Measurements from ENCODE around the gene ENTPD6. TPM values are rescaled to one million over a fixed set of nuclear protein-coding genes. Genes with fewer than 3 reads are reported as not detected.

The ENTPD6 gene
- total RNA-seq, 2 experiments from 2014 or later, result 39.4 to 42.8 TPM

DNA sequence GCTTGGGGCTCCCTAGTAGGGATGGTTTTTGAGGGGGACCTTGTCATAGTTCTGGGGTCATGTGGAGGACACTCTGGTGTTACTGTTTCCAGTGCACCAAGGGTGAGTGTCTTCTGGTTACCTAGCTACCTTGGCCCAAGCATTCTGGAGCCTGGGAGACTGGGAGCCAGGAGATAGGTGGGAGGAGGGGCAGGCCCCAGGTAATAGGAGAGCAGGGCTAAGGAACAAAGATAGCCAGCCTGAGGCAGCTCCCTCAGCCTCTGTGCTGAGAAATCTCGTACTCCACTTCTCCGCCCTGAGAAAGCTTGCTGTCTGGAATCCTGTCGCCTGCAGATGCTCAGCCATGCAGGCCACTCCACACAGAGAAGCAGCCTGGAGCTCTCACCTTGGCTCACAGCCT, 8.3 kb upstream of the ENTPD6 start:
- ChIA-PET CTCF (interaction anchor here (0.6 kb wide), 1 partner anchor 11 kb away, joined by 3 read pairs; no protein-coding TSS in a partner anchor), POLR2A (interaction anchor here (1.2 kb wide), 1 partner anchor 7 kb away, joined by 3 read pairs; no protein-coding TSS in a partner anchor)
- intact Hi-C loops (cut with micrococcal nuclease), result no loop called here
- Mint-ChIP-seq H3K4me1 (ENCODE audit: low read depth) (no peaks in the 10 kb centered on the region), H3K4me3 (no peak overlapping the region), H3K27ac (no peak overlapping the region), H3K27me3 (peaks cover 10% of the 10 kb centered on the region), H3K36me3 (ENCODE audit: low read depth) (peaks cover 9% of the 10 kb centered on the region), H3K9me3 (peaks cover 10% of the 10 kb centered on the region)
- ATAC-seq (no peak), DNase-seq (no peak)
- TF ChIP-seq, protein P1, sequence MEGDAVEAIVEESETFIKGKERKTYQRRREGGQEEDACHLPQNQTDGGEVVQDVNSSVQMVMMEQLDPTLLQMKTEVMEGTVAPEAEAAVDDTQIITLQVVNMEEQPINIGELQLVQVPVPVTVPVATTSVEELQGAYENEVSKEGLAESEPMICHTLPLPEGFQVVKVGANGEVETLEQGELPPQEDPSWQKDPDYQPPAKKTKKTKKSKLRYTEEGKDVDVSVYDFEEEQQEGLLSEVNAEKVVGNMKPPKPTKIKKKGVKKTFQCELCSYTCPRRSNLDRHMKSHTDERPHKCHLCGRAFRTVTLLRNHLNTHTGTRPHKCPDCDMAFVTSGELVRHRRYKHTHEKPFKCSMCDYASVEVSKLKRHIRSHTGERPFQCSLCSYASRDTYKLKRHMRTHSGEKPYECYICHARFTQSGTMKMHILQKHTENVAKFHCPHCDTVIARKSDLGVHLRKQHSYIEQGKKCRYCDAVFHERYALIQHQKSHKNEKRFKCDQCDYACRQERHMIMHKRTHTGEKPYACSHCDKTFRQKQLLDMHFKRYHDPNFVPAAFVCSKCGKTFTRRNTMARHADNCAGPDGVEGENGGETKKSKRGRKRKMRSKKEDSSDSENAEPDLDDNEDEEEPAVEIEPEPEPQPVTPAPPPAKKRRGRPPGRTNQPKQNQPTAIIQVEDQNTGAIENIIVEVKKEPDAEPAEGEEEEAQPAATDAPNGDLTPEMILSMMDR (IDR thresholded peaks at IDR 0.05), result no peak

DNA sequence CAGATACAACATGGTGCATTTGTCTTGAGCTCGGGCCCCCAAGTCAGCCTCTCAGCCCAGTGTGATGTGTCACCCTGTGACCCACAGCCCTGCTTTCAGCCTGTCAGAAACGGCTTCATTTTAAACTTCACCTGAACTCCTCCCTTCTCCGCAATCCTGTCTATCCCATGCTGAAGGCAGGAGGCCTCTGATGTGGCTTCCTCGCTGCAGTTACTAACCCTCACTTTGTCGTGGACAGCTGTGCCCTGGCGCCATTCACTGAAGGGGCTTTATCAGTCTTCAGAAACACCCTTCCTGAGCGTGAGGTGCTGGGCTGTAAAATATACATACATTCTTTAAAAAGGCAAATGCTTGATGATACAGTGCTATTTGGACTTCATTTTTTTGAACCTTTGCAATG, 7.9 kb upstream of the ENTPD6 start:
- ChIA-PET CTCF (interaction anchor here (0.6 kb wide), 1 partner anchor 12 kb away, joined by 3 read pairs; no protein-coding TSS in a partner anchor), POLR2A (interaction anchor here (0.8 kb wide), 1 partner anchor 192 kb away, joined by 3 read pairs; no protein-coding TSS in a partner anchor)

DNA sequence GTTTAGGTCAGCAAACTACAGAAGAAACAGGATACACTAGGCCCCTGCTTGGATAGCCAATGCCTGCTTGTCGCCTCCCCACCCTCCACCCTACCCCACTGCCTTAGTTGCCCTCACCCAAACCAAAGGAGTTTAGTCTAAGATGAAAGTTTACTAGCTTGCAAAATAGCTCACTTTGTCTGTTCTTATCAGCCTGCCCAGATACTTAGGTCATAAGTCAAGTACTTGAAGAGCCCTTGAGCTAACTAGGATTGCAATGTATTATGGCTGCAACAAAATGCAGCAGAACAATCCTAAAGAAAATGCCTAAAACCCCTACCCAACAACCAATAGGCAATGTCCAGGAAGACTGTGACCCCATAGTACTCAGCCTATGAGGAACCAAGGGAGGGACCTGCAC, 7.3 kb upstream of the ENTPD6 start:
- Mint-ChIP-seq H3K27ac (no peak overlapping the region), H3K27me3 (peaks cover 10% of the 10 kb centered on the region), H3K36me3 (ENCODE audit: low read depth) (peaks cover 9% of the 10 kb centered on the region), H3K4me3 (no peak overlapping the region), H3K9me3 (peaks cover 10% of the 10 kb centered on the region), H3K4me1 (ENCODE audit: low read depth) (no peaks in the 10 kb centered on the region)
- ChIA-PET CTCF (no interaction called here), POLR2A (interaction anchor here (0.8 kb wide), 1 partner anchor 193 kb away, joined by 3 read pairs; no protein-coding TSS in a partner anchor)
- intact Hi-C loops (cut with micrococcal nuclease), result no loop called here
- TF ChIP-seq, protein P1 (IDR thresholded peaks at IDR 0.05), result no peak
- DNase-seq, result no peak
- no peak for ATAC-seq

More for the DNA sequence above, 7.9 kb upstream of the ENTPD6 start:
- Mint-ChIP-seq H3K27me3 (peaks cover 10% of the 10 kb centered on the region), H3K4me3 (no peak overlapping the region), H3K27ac (no peak overlapping the region), H3K9me3 (peaks cover 10% of the 10 kb centered on the region), H3K4me1 (ENCODE audit: low read depth) (no peaks in the 10 kb centered on the region), H3K36me3 (ENCODE audit: low read depth) (peaks cover 9% of the 10 kb centered on the region)
- DNase-seq, result no peak
- TF ChIP-seq, protein P1 (IDR thresholded peaks at IDR 0.05), result no peak
- intact Hi-C loops (cut with micrococcal nuclease), result no loop called here
- ATAC-seq, result no peak

GRCh38 chr20:25191051-25191450, 4.5 kb upstream of the ENTPD6 start:
- DNase-seq (no peak), ATAC-seq (no peak)
- Mint-ChIP-seq H3K27me3 (no peaks in the 10 kb centered on the region), H3K36me3 (ENCODE audit: low read depth) (peaks cover under 1% of the 10 kb centered on the region), H3K27ac (no peak overlapping the region), H3K4me3 (no peak overlapping the region), H3K9me3 (no peaks in the 10 kb centered on the region), H3K4me1 (ENCODE audit: low read depth) (no peaks in the 10 kb centered on the region)
- ChIA-PET CTCF (no interaction called here), POLR2A (no interaction called here)
- TF ChIP-seq, protein P1 (IDR thresholded peaks at IDR 0.05), result no peak
- intact Hi-C loops (cut with micrococcal nuclease), result no loop called here

- intact Hi-C loops (cut with micrococcal nuclease), result no loop called here
- H3K4me3 Mint-ChIP-seq, result no peak overlapping the region
- peaks cover 6% of the 10 kb centered on the region for H3K4me1 Mint-ChIP-seq (ENCODE audit: low read depth)
- no peaks in the 10 kb centered on the region for H3K27me3 Mint-ChIP-seq
- TF ChIP-seq, protein P1 (IDR thresholded peaks at IDR 0.05), result no peak
- DNase-seq (no peak), ATAC-seq (no peak)
- ChIA-PET CTCF (interaction anchor here (1.0 kb wide), 2 partner anchors 12 to 196 kb away, joined by 3 to 4 read pairs; no protein-coding TSS in a partner anchor), POLR2A (no interaction called here)
- peaks cover 2% of the 10 kb centered on the region for H3K36me3 Mint-ChIP-seq (ENCODE audit: low read depth)
- H3K27ac Mint-ChIP-seq, result no peak overlapping the region
- no peaks in the 10 kb centered on the region for H3K9me3 Mint-ChIP-seq
Measured at GRCh38 chr20:25191689-25192088, 3.8 kb upstream of the ENTPD6 start.

All from activated CD8-positive, alpha-beta T cell treated with anti-CD3 and anti-CD28 coated beads for 36 hours (primary cell).